Endothelial cell of umbilical vein (primary cell): ENCODE results near the gene DUOXA2. TPM values are rescaled to one million over a fixed set of nuclear protein-coding genes. Genes with fewer than 3 reads are reported as not detected.

Source experiments
- BruUV-seq: library from RNA; stranded (reverse); fragments of 400-500 nt; replicated peaks from 2 replicates; lab custom pipeline; 2021; lab: Mats Ljungman, UMichigan
- CTCF ChIA-PET: fragments of 300-600, 350-600 bp; sonication (Branson Sonifier 250); formaldehyde crosslinking; loops from one replicate; lab custom pipeline; 2021; ENCODE audit warnings: antibody characterized with exemption, inconsistent platforms; lab: Charles Lee
- POLR2A ChIA-PET: fragments of 300-600, 350-600 bp; sonication (Branson Sonifier 250); formaldehyde crosslinking; loops from one replicate; lab custom pipeline; 2021; ENCODE audit warnings: antibody characterized with exemption, inconsistent platforms; lab: Charles Lee
- DNase-seq: peaks from one replicate; pipeline ENCODE4 v3.0.0-alpha.2; 2011; ENCODE audit warnings: low read depth, low spot score
- FAIRE-seq: peaks from 2 replicates; lab custom pipeline; 2011; peaks lifted over from hg19 to GRCh38; lab: Jason Lieb, UNC
- H2AFZ ChIP-seq: 2 replicates; pipeline ENCODE4 v1.6.0; 2012; ENCODE audit warnings: low read depth, low read length, control low read depth, inconsistent platforms
- H3K27ac ChIP-seq: 2 replicates; pipeline ENCODE4 v1.5.1; 2011; ENCODE audit warnings: low read depth, mild to moderate bottlenecking, control low read depth, low read length, moderate library complexity; ENCODE audit not compliant: insufficient read depth
- H3K27me3 ChIP-seq, 2 experiments: 2 replicates each; pipeline versions ENCODE4 v1.6.0 to v1.6.1; 2011; ENCODE audit warnings: low read length in 2 of 2, mixed read lengths in 1 of 2; ENCODE audit not compliant: control insufficient read depth in 2 of 2, insufficient read depth in 2 of 2
- H3K36me3 ChIP-seq, 2 experiments: 2 replicates in 1 of 2; 3 replicates in 1 of 2; pipeline ENCODE4 v1.5.1; 2011; ENCODE audit warnings: low read length in 2 of 2, mild to moderate bottlenecking in 1 of 2, moderate library complexity in 1 of 2; ENCODE audit not compliant: control insufficient read depth in 2 of 2, insufficient read depth in 2 of 2; ENCODE audit errors: extremely low read depth in 1 of 2
- H3K4me1 ChIP-seq: 3 replicates; pipeline ENCODE4 v1.5.1; 2011; ENCODE audit warnings: mild to moderate bottlenecking, low read length; ENCODE audit not compliant: control insufficient read depth, insufficient read depth; ENCODE audit errors: extremely low read depth
- H3K4me2 ChIP-seq: 2 replicates; pipeline ENCODE4 v1.6.1; 2011; ENCODE audit warnings: low read length, control low read depth, mixed read lengths; ENCODE audit not compliant: insufficient read depth
- H3K4me3 ChIP-seq, 3 experiments: fragments of 200-600 bp in 1 of 3; sonication (generic), shearing (Covaris generic) in 1 of 3; replicated peaks in 1 of 3; 2 replicates each; pipeline ENCODE4 v1.5.1; 2011 to 2016; ENCODE audit warnings: control low read depth in 3 of 3, low read length in 3 of 3, mild to moderate bottlenecking in 2 of 3, inconsistent platforms in 1 of 3, low read depth in 1 of 3, moderate library complexity in 1 of 3; ENCODE audit not compliant: insufficient read depth in 1 of 3
- H3K79me2 ChIP-seq: 2 replicates; pipeline ENCODE4 v1.6.0; 2012; ENCODE audit warnings: low read length, inconsistent platforms; ENCODE audit not compliant: control insufficient read depth, insufficient read depth
- H3K9ac ChIP-seq: replicated peaks from 2 replicates; pipeline ENCODE3; 2011; ENCODE audit warnings: low read length, control low read depth; ENCODE audit not compliant: insufficient read depth; ENCODE audit errors: extremely low read depth
- H3K9me1 ChIP-seq: replicated peaks from 3 replicates; pipeline ENCODE4 v1.6.0; 2011; ENCODE audit warnings: mild to moderate bottlenecking, low read length; ENCODE audit not compliant: control insufficient read depth, insufficient read depth; ENCODE audit errors: extremely low read depth
- H3K9me3 ChIP-seq: replicated peaks from 2 replicates; pipeline ENCODE4 v1.5.1; 2012; ENCODE audit warnings: low read length, inconsistent platforms; ENCODE audit not compliant: control insufficient read depth, insufficient read depth
- H4K20me1 ChIP-seq: replicated peaks from 2 replicates; pipeline ENCODE3; 2011; ENCODE audit warnings: mild to moderate bottlenecking, low read length; ENCODE audit not compliant: control insufficient read depth, insufficient read depth; ENCODE audit errors: extremely low read depth
- FOS ChIP-seq: IDR thresholded peaks from 2 replicates; pipeline ENCODE4 v1.6.1; 2011; ENCODE audit warnings: mild to moderate bottlenecking, low read length, moderate library complexity, borderline replicate concordance; ENCODE audit not compliant: insufficient read depth
- GATA2 ChIP-seq: IDR thresholded peaks from 2 replicates; pipeline ENCODE4 v1.7.0; 2011; ENCODE audit warnings: low read depth, mild to moderate bottlenecking, moderate library complexity, mixed read lengths, low read length; ENCODE audit not compliant: insufficient read length, insufficient read depth
- JUN ChIP-seq: IDR thresholded peaks from 2 replicates; pipeline ENCODE4 v1.6.1; 2011; ENCODE audit warnings: borderline replicate concordance, low read depth; ENCODE audit not compliant: insufficient read length, insufficient read depth
- MYC ChIP-seq: IDR thresholded peaks from one replicate; pipeline ENCODE4 v1.6.1; 2011; ENCODE audit warnings: mild to moderate bottlenecking, low read depth, low read length
- POLR2A ChIP-seq: IDR thresholded peaks from 2 replicates; pipeline ENCODE4 v1.6.1; 2012; ENCODE audit warnings: low read depth, mild to moderate bottlenecking, control low read depth, low read length
- POLR2AphosphoS5 ChIP-seq: IDR thresholded peaks from 2 replicates; pipeline ENCODE4 v1.6.1; 2012; ENCODE audit warnings: low read depth, mild to moderate bottlenecking, control low read depth, low read length, moderate library complexity; ENCODE audit not compliant: insufficient read depth
- dilution Hi-C: fragments of 300-500 bp; cut with MboI; formaldehyde crosslinking; loops from one replicate; pipeline ENCODE4 v1.15.0; 2019; ENCODE audit warnings: low sequenced_read_pairs; ENCODE audit not compliant: extremely low pct_ligation_motif_present
- intact Hi-C: fragments of 100-400 bp; cut with micrococcal nuclease; formaldehyde crosslinking; loops from one replicate; pipeline ENCODE4 v1.10.0; 2022
- polyA plus RNA-seq, 4 experiments: library from polyadenylated mRNA; depleted of rRNA in 3 of 4; stranded (reverse) in 3 of 4; unstranded in 1 of 4; fragments of >200 nt; gene quantifications; 2 replicates each; pipeline versions ENCODE4 v1.2.1 to v1.2.3, GENCODE V29; 2011 to 2012; ENCODE audit warnings: missing spikeins in 1 of 4
- total RNA-seq: library from RNA; stranded (reverse); gene quantifications from 2 replicates; pipeline ENCODE4 v1.2.3, GENCODE V29; 2021
- TF ChIP-seq, protein P1 (sequence below), 2 donors: IDR thresholded peaks; 1 replicate in 1 of 2; 2 replicates in 1 of 2; pipeline ENCODE4 v1.5.1; 2011; ENCODE audit warnings: low read length in 2 of 2, mild to moderate bottlenecking in 2 of 2, moderate library complexity in 2 of 2, control low read depth in 1 of 2, inconsistent platforms in 1 of 2, low read depth in 1 of 2; ENCODE audit not compliant: insufficient read depth in 1 of 2; ENCODE audit errors: extremely low read depth in 1 of 2
- TF ChIP-seq, protein P2 (sequence below): IDR thresholded peaks from 2 replicates; pipeline ENCODE4 v1.6.1; 2011; ENCODE audit not compliant: insufficient read depth, insufficient read length

DUOXA2 gene
- total and polyA plus RNA-seq, 2 donors (not counting 3 experiments of a cell fraction or from before 2014, with no cell fraction given), result not detected

DNA sequence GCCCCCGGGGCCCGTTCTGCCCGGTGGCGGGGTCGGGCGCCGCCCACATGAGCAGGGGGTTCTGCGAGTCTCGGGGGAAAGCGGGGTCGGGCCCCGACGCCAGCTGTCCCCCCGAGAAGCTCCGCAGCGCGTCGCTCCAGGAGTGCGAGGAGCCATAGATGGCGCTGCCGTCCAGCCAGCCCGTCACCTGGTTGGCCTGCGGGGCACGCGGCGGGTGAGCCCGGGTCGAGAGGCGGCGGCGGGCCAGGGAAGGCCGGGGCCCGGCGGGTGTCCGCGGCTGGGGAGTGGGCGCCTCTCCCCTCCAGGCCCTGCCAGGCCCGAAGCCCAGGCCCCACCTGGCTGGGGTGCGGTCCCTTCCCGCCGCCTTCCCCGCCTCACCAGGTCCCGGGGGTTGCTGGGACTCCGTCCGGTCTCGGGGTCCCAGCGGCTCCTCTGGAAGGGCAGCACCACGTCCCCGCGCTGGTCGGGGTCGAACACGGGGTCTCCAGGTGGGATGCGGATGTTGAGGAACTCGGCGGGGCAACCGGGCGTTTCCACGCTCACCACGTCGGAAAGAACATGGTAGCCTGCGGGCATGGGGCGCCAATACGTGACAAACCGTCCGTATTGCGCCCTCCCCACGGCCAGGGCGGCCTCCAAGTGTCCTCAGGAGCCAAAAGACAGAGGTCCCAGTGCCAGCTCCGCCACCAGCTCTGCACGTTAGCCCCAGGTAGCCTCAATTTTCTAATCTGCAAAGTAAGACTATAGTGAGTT is 2.6 kb upstream of the DUOXA2 start:
- dilution Hi-C loops (no loop called here), intact Hi-C loops (no loop called here)
- H3K9me3 ChIP-seq, result no peaks in the 10 kb centered on the region
- TF ChIP-seq JUN (no peak), GATA2 (no peak), POLR2AphosphoS5 (no peak), FOS (no peak), MYC (no peak), POLR2A (no peak)
- TF ChIP-seq, protein P1, sequence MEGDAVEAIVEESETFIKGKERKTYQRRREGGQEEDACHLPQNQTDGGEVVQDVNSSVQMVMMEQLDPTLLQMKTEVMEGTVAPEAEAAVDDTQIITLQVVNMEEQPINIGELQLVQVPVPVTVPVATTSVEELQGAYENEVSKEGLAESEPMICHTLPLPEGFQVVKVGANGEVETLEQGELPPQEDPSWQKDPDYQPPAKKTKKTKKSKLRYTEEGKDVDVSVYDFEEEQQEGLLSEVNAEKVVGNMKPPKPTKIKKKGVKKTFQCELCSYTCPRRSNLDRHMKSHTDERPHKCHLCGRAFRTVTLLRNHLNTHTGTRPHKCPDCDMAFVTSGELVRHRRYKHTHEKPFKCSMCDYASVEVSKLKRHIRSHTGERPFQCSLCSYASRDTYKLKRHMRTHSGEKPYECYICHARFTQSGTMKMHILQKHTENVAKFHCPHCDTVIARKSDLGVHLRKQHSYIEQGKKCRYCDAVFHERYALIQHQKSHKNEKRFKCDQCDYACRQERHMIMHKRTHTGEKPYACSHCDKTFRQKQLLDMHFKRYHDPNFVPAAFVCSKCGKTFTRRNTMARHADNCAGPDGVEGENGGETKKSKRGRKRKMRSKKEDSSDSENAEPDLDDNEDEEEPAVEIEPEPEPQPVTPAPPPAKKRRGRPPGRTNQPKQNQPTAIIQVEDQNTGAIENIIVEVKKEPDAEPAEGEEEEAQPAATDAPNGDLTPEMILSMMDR (IDR thresholded peaks at IDR 0.05; ENCODE audit: extremely low read depth in 1 of 2, insufficient read depth in 1 of 2, low read depth in 1 of 2, low read length in 2 of 2), result no peak
- TF ChIP-seq, protein P2, sequence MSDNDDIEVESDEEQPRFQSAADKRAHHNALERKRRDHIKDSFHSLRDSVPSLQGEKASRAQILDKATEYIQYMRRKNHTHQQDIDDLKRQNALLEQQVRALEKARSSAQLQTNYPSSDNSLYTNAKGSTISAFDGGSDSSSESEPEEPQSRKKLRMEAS, result no peak
- H3K4me3 ChIP-seq, result no peak overlapping the region
- peaks cover 67 to 75% of the 10 kb centered on the region in 2 experiments for H3K27me3 ChIP-seq
- no peak overlapping the region for H3K9ac ChIP-seq
- no peaks in the 10 kb centered on the region for H4K20me1 ChIP-seq
- no peaks in the 10 kb centered on the region for H3K9me1 ChIP-seq
- ChIA-PET CTCF (interaction anchor here (1.6 kb wide), 1 partner anchor 15 kb away, joined by 7 read pairs; no protein-coding TSS in a partner anchor), POLR2A (no interaction called here)
- no peak overlapping the region for H3K27ac ChIP-seq
- no peak overlapping the region for H2AFZ ChIP-seq
- BruUV-seq, result no TSS peak
- no peaks in the 10 kb centered on the region for H3K79me2 ChIP-seq
- FAIRE-seq, result no peak
- no peak overlapping the region for H3K4me2 ChIP-seq
- no peaks in the 10 kb centered on the region for H3K36me3 ChIP-seq
- no peak for DNase-seq
- no peaks in the 10 kb centered on the region for H3K4me1 ChIP-seq
